H9 (cell line): ENCODE measurements around the gene CEP192. TPM values are rescaled to one million over a fixed set of nuclear protein-coding genes. Genes with fewer than 3 reads are reported as not detected.

Experiments
- DNase-seq: peaks from one replicate; pipeline ENCODE4 v3.0.0-alpha.2; 2017
- H2AFZ ChIP-seq: one replicate; pipeline ENCODE4 v1.6.1; 2013; ENCODE audit warnings: mild to moderate bottlenecking, low read length, control low read depth, moderate library complexity
- H2AK5ac ChIP-seq: 2 replicates; pipeline ENCODE4 v1.6.1; 2013; ENCODE audit warnings: low read length, control low read depth, mixed read lengths; ENCODE audit not compliant: insufficient read length
- H2BK120ac ChIP-seq: one replicate; pipeline ENCODE4 v1.6.1; 2013; ENCODE audit warnings: low read depth, mild to moderate bottlenecking, low read length, control low read depth, inconsistent platforms; ENCODE audit not compliant: poor library complexity, severe bottlenecking
- H2BK12ac ChIP-seq: 2 replicates; pipeline ENCODE4 v1.6.1; 2013; ENCODE audit warnings: low read length, control low read depth, mixed read lengths, low read depth; ENCODE audit not compliant: insufficient read length
- H2BK15ac ChIP-seq: 2 replicates; pipeline ENCODE4 v1.6.1; 2013; ENCODE audit warnings: low read depth, low read length, control low read depth
- H2BK20ac ChIP-seq: one replicate; pipeline ENCODE4 v1.6.1; 2013; ENCODE audit warnings: low read depth, mild to moderate bottlenecking, low read length, control low read depth, inconsistent platforms; ENCODE audit not compliant: poor library complexity, severe bottlenecking
- H2BK5ac ChIP-seq: 2 replicates; pipeline ENCODE4 v1.6.1; 2013; ENCODE audit warnings: low read length, control low read depth, mixed read lengths; ENCODE audit not compliant: insufficient read length
- H3K14ac ChIP-seq: 2 replicates; pipeline ENCODE4 v1.6.1; 2013; ENCODE audit warnings: low read length, control low read depth; ENCODE audit not compliant: insufficient read depth
- H3K18ac ChIP-seq: 2 replicates; pipeline ENCODE4 v1.6.1; 2013; ENCODE audit warnings: low read depth, mild to moderate bottlenecking, mixed read lengths, low read length, control low read depth; ENCODE audit not compliant: insufficient read length
- H3K23ac ChIP-seq: 2 replicates; pipeline ENCODE4 v1.6.1; 2013; ENCODE audit warnings: low read length, control low read depth, mixed read lengths, low read depth; ENCODE audit not compliant: insufficient read length
- H3K23me2 ChIP-seq: 2 replicates; pipeline ENCODE4 v1.6.1; 2013; ENCODE audit warnings: low read depth, mild to moderate bottlenecking, mixed read lengths, low read length, control low read depth; ENCODE audit not compliant: insufficient read length, poor library complexity, severe bottlenecking
- H3K27ac ChIP-seq: 2 replicates; pipeline ENCODE4 v1.5.1; 2013; ENCODE audit warnings: low read length, control low read depth, mixed read lengths, low read depth; ENCODE audit not compliant: insufficient read length
- H3K27me3 ChIP-seq: 2 replicates; pipeline ENCODE4 v1.6.1; 2013; ENCODE audit warnings: low read length, control low read depth, inconsistent platforms; ENCODE audit not compliant: insufficient read depth
- H3K4ac ChIP-seq: 2 replicates; pipeline ENCODE4 v1.6.1; 2013; ENCODE audit warnings: low read depth, mild to moderate bottlenecking, control low read depth, inconsistent platforms, low read length, moderate library complexity
- H3K4me1 ChIP-seq: 2 replicates; pipeline ENCODE4 v1.6.1; 2013; ENCODE audit warnings: low read length, control low read depth, inconsistent platforms; ENCODE audit not compliant: insufficient read depth
- H3K4me2 ChIP-seq: 2 replicates; pipeline ENCODE4 v1.6.1; 2013; ENCODE audit warnings: low read length, control low read depth, mixed read lengths; ENCODE audit not compliant: insufficient read length, insufficient read depth
- H3K56ac ChIP-seq: 2 replicates; pipeline ENCODE4 v1.6.1; 2013; ENCODE audit warnings: low read depth, mild to moderate bottlenecking, mixed read lengths, low read length, control low read depth; ENCODE audit not compliant: insufficient read length
- H3K79me1 ChIP-seq: 2 replicates; pipeline ENCODE4 v1.6.1; 2013; ENCODE audit warnings: low read depth, mild to moderate bottlenecking, moderate library complexity, low read length, control low read depth, inconsistent platforms; ENCODE audit not compliant: insufficient read depth, poor library complexity, severe bottlenecking
- H3K79me2 ChIP-seq: 2 replicates; pipeline ENCODE4 v1.6.1; 2013; ENCODE audit warnings: low read length, control low read depth, inconsistent platforms; ENCODE audit not compliant: insufficient read depth
- H3K9ac ChIP-seq: 2 replicates; pipeline ENCODE4 v1.6.1; 2013; ENCODE audit warnings: low read length, control low read depth, mixed read lengths; ENCODE audit not compliant: insufficient read length; ENCODE audit errors: extremely low read depth
- H3K9me3 ChIP-seq: one replicate; pipeline ENCODE4 v1.6.1; 2013; ENCODE audit warnings: low read depth, low read length, inconsistent platforms; ENCODE audit not compliant: control insufficient read depth
- H3T11ph ChIP-seq: one replicate; pipeline ENCODE4 v1.6.1; 2013; ENCODE audit warnings: mild to moderate bottlenecking, low read length, control low read depth, inconsistent platforms
- H4K20me1 ChIP-seq: one replicate; pipeline ENCODE4 v1.6.1; 2013; ENCODE audit not compliant: control insufficient read depth, insufficient read length, insufficient read depth
- H4K5ac ChIP-seq: 2 replicates; pipeline ENCODE4 v1.6.1; 2013; ENCODE audit warnings: low read depth, mild to moderate bottlenecking, mixed read lengths, low read length, control low read depth; ENCODE audit not compliant: insufficient read length
- H4K8ac ChIP-seq: replicated peaks from 2 replicates; pipeline ENCODE4 v1.6.1; 2013; ENCODE audit warnings: low read length, control low read depth, mixed read lengths, low read depth; ENCODE audit not compliant: insufficient read length
- H4K91ac ChIP-seq: 2 replicates; pipeline ENCODE4 v1.6.1; 2013; ENCODE audit warnings: low read depth, mild to moderate bottlenecking, moderate library complexity, mixed read lengths, low read length, control low read depth; ENCODE audit not compliant: insufficient read length
- H3K27ac Mint-ChIP-seq, 3 experiments: 2 replicates in 2 of 3; 3 replicates in 1 of 3; pipeline ENCODE4 v1.8.0; 2020 to 2021; ENCODE audit warnings: mixed read lengths in 3 of 3, mild to moderate bottlenecking in 1 of 3, moderate library complexity in 1 of 3
- H3K27me3 Mint-ChIP-seq: 2 replicates; pipeline ENCODE4 v1.8.0; 2021; ENCODE audit warnings: low read depth, mild to moderate bottlenecking, moderate library complexity, mixed read lengths
- H3K36me3 Mint-ChIP-seq, 3 experiments: 2 replicates in 2 of 3; 3 replicates in 1 of 3; pipeline ENCODE4 v1.8.0; 2020 to 2021; ENCODE audit warnings: low read depth in 3 of 3, mixed read lengths in 3 of 3; ENCODE audit not compliant: insufficient read depth in 1 of 3
- H3K4me1 Mint-ChIP-seq, 2 experiments: 2 replicates each; pipeline ENCODE4 v1.8.0; 2020; ENCODE audit warnings: mixed read lengths in 2 of 2
- H3K4me3 Mint-ChIP-seq, 2 experiments: 2 replicates in 1 of 2; 3 replicates in 1 of 2; pipeline ENCODE4 v1.8.0; 2020 to 2021; ENCODE audit warnings: mild to moderate bottlenecking in 2 of 2, mixed read lengths in 2 of 2, moderate library complexity in 1 of 2
- H3K9me3 Mint-ChIP-seq, 2 experiments: 2 replicates in 1 of 2; 3 replicates in 1 of 2; pipeline ENCODE4 v1.8.0; 2020; ENCODE audit warnings: mild to moderate bottlenecking in 2 of 2, mixed read lengths in 2 of 2, moderate library complexity in 1 of 2
- WGBS: extraction: QIAGEN DNeasy Blood & Tissue Kit; methylation state at CpG from one replicate; pipeline ENCODE4 v1.1.7; 2013; ENCODE audit warnings: missing lambda C conversion rate, low lambda C conversion rate, mixed read lengths; ENCODE audit not compliant: insufficient read length; ENCODE audit errors: extremely low coverage; 5-methylcytosine and 5-hydroxymethylcytosine counted together
- total RNA-seq: library from RNA; stranded (reverse); gene quantifications from 2 replicates; pipeline ENCODE4 v1.2.1, GENCODE V29; 2021
- TF ChIP-seq, protein P1 (sequence below): fragments of 200-600 bp; sonication (generic); conservative IDR thresholded peaks from 3 replicates; pipeline ENCODE4 v1.8.0; 2021; ENCODE audit warnings: antibody characterized with exemption, mild to moderate bottlenecking

Gene CEP192
- total RNA-seq, 1 experiment from 2014 or later: 23.5 TPM

DNA sequence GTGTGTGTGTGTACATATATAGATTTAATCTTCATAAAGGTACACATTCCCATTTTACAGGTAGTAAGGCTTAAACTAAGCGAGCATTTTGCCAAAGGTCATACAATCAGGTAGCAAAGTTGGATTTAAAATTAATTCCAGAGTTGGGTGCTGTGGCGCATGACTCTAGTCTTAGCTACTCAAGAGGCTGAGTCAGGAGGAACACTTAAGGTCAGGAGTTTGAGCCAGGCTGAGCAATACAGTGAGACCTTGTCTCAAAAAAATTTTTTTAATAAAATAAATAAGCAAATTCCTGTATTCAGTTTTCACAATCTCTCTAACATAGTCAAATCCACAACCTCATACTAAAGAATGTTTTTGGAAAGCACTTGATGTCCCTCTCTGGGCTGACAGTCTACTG lies 115.9 kb downstream of the CEP192 start:
- no peak overlapping the region for H3K4me2 ChIP-seq
- H2BK5ac ChIP-seq: no peak overlapping the region
- no peaks in the 10 kb centered on the region for H3K79me2 ChIP-seq
- H3K14ac ChIP-seq: no peak overlapping the region
- no peak overlapping the region for H2AFZ ChIP-seq
- no peak overlapping the region for H2AK5ac ChIP-seq
- no peak overlapping the region for H3K4ac ChIP-seq
- no peaks in the 10 kb centered on the region for H3K27me3 ChIP-seq
- H3K9ac ChIP-seq: no peak overlapping the region
- H3K9me3 ChIP-seq: no peaks in the 10 kb centered on the region
- no peaks in the 10 kb centered on the region for H3K23me2 ChIP-seq
- H3K23ac ChIP-seq: no peak overlapping the region
- H3K18ac ChIP-seq: no peak overlapping the region
- TF ChIP-seq, protein P1, sequence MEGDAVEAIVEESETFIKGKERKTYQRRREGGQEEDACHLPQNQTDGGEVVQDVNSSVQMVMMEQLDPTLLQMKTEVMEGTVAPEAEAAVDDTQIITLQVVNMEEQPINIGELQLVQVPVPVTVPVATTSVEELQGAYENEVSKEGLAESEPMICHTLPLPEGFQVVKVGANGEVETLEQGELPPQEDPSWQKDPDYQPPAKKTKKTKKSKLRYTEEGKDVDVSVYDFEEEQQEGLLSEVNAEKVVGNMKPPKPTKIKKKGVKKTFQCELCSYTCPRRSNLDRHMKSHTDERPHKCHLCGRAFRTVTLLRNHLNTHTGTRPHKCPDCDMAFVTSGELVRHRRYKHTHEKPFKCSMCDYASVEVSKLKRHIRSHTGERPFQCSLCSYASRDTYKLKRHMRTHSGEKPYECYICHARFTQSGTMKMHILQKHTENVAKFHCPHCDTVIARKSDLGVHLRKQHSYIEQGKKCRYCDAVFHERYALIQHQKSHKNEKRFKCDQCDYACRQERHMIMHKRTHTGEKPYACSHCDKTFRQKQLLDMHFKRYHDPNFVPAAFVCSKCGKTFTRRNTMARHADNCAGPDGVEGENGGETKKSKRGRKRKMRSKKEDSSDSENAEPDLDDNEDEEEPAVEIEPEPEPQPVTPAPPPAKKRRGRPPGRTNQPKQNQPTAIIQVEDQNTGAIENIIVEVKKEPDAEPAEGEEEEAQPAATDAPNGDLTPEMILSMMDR: no peak
- H4K91ac ChIP-seq: no peak overlapping the region
- no peak overlapping the region for H4K5ac ChIP-seq
- Mint-ChIP-seq H3K9me3 (peaks cover 11 to 13% of the 10 kb centered on the region in 2 experiments; a peak in 4 of 5 replicates), H3K4me1 (no peaks in the 10 kb centered on the region), H3K4me3 (no peak overlapping the region), H3K27me3 (no peaks in the 10 kb centered on the region; the same call in 1 of the 2 replicates), H3K27ac (no peak overlapping the region), H3K36me3 (peaks cover 66 to 83% (median 71%) of the 10 kb centered on the region in 3 experiments)
- H4K20me1 ChIP-seq: no peaks in the 10 kb centered on the region
- H3K4me1 ChIP-seq: no peaks in the 10 kb centered on the region
- no peak overlapping the region for H2BK20ac ChIP-seq
- no peak overlapping the region for H2BK120ac ChIP-seq
- no peaks in the 10 kb centered on the region for H3K79me1 ChIP-seq
- H3K56ac ChIP-seq: no peak overlapping the region
- no peak overlapping the region for H4K8ac ChIP-seq
- no peak overlapping the region for H3K27ac ChIP-seq
- no peak overlapping the region for H2BK12ac ChIP-seq
- WGBS: no CpG with 5 or more reads among the region's 2 CpGs
- DNase-seq: no peak
- no peak overlapping the region for H2BK15ac ChIP-seq
- no peak overlapping the region for H3T11ph ChIP-seq
